SKM-1 treated with dmso at 0.1 percent for 144 hours (cell line): ENCODE data around the gene COL2A1.

Source experiments
- DNase-seq: peaks from one replicate; lab custom pipeline; 2025; ENCODE audit not compliant: unreplicated experiment; lab: John Stamatoyannopoulos, UW

Gene COL2A1

DNA sequence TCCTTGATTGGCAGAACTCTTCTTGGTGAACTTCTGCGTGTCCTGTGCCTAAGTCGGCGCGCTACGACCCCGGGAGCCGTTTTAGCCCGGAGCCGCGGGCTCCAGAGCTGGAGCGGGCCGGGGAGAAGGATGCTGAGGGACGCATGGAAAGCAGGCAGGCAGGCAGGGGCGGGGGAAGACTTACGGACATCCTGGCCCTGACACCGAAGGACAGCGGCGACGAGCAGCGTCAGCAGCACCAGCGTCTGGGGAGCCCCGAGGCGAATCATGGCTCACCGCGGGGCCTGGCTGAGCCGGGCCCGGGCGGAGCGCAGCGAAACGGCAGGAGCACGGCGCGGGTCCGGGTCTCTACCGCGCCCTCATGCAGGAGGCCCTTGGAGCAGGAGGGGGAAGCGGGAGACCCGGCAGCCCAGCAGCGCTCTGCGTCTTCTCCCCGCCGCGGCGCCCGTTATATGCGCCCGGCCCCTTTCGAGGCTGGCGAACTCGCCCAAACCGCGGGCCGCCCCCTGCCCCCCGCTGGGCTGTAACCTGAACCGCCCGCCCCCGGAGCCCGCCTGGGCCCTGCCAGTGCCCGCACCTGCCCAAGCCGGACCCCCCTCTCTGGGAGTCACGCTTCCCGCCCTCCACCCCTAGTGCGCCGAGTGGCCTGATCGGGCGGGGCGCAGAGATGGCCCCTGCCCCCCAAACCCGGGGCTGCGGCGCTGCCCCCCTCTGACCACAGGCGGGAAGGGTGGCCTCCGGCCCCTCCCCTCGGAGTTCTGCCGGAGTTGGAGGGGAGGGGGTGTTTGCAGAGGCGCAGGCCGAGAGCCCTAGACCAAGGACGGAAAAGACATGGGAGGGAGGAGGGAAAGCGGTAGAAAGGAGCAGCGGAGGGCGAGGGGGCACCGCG is at the start of gene COL2A1:
COL2A1 (minus strand) TSS at position 424 of the 889 bp plus-strand sequence; CDS start at position 269, 155 bp downstream.
- DNase-seq, result no peak

DNA sequence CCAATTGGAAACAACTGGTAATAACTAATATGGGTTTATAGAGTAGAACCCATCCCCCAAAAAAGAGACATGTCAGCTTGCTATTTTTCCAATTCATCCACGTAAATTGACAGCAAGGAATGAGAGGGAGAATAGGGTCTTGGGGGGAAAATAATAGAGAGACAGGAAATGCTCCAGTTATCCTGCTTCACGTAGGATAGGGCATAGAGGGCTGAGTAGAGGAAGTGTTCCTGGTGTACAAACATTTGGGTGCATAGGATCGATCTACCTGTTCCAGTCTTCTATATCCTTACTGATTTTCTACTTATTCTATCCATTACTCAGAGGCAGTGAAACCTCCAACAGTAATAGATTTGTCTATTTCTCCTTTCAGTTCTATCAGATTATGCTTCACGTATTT is 49.6 kb upstream of the COL2A1 start:
- DNase-seq, result no peak

DNA sequence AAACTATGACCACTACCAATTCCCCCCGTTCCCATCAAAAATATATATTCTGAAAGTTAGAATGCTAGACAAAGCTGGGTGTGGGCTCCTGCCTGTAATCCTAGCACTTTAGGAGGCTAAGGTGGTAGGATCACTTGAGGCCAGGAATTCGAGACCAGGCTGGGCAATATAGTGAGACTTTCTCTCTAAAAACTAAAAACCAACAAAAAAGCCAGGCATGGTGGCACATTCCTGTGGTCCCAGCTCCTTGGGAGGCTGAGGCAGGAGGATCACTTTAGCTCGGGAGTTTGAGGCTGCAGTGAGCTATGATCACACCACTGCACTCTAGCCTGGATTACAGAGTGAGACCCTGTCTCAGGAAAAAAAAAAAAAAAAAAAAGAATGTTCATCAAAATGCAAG is 48.8 kb upstream of the COL2A1 start:
- DNase-seq, result no peak

DNA sequence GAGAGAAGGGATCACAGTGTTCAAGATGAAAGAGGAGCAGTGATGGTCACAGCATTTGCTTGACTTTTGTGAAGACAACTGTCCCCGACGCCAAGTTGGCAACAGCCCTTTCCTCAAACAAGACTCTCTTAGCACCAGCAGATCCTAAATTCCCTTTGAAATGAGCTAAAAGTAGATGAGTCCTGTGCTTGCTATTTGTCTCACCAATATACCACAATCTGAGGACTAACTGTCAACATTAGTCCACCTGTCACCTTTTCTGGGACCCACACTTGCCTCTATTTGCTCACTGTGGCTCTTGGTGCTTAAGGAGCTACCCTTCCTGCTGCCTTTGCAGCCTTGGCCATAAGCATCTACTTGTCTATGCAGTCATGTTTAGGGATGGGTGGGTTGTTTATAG is 47.4 kb upstream of the COL2A1 start:
- no peak for DNase-seq

DNA sequence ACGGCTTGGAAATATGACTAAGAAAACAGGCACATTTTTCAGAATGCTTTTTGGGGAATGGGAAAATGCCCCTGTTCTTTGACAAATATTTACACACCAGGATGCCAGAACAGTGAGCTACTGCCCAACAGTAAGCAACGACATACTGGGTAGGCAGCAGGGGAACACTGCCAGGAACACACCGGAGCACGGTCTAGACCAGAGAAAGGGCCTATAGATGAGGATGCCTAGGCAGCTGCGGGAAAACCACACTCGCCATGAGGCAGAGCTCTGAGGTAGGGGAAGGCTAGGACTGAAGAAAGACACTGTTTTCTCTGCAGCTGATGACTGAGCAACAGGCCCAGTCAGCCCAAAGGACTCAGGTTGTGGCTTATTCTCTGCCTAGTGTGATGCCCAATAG is 45.9 kb upstream of the COL2A1 start:
- no peak for DNase-seq

DNA sequence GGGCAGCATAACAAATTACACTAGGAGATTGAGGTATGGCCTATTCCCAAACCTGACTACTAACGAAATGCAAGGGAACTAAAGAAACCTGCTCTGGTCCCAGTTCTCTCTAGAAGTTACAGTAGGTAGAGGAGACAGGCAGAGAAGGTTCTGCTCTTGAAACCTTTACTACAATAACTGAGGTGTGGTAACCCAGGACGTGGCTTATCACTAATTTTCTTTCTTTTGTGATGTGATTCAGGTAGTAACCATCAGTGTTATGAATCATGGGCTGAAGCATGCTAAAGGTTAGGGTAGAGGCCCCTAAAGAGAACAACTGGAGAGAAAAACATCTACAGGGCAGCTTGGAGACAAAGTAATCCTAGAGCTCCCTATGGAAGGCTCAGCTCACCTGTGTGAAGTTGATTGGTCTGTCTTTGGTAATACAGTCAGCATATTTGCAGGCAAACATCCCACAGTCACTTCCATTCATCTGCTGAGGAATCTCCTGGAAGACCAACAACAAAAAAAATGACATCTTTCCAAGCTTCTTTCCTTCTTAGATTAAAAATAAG is 41.8 kb upstream of the COL2A1 start:
- no peak for DNase-seq

DNA sequence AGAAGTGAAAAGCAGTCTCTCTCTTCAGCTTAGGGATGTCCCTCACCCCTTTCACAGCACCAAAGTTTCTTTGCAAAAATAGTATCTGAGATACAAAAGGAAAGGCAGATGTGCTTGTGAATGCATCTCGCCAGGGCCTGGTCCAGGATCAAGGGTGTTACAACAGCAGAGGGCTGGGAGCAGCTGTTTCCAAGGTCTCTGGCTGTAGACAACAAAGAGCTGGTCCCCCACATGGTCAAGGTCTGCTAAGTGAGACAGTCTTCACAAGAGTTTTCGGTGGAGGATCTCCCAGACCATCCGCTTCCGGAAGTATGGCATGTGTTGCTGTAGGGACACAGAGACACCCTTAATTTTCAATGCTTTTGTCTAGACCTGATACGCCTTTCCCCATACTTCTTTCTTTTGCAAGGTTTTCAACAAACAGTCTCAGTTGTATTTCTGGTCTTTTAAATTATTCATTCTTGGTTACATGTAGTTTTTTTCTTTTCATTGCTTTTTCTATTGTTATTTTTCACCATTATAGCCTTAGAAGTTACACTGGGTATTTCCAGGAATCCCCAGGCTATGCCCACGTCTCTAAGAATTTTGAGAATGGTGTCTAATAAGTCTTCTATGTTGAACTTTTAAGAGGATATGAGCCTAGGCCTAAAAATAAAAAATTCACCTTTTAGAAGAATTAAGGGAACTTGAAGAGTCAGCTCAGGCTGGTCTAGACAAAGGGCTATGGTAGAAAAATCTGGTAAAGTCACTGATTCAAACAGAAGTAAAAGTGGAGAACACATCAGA is 41.0 kb upstream of the COL2A1 start:
- DNase-seq, result no peak

DNA sequence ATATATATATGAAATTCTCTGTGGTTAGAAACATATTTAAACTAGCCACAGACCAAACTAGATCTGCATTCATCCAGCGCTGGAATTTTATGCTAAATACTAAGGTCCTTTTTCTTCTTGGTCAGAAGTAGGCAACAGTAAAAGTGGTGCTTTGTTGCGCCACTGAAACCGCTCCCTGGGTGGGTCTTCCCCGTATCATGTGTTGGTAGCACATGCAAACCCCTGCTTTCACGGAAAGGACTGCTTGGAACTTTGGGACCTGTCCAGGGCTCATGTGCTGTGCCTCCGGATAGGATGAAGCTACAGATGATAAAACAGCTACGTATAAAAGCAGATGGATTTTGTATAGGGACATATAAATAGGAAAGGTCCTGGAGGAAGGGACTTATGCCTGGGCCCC is 40.1 kb upstream of the COL2A1 start:
- DNase-seq, result no peak

DNA sequence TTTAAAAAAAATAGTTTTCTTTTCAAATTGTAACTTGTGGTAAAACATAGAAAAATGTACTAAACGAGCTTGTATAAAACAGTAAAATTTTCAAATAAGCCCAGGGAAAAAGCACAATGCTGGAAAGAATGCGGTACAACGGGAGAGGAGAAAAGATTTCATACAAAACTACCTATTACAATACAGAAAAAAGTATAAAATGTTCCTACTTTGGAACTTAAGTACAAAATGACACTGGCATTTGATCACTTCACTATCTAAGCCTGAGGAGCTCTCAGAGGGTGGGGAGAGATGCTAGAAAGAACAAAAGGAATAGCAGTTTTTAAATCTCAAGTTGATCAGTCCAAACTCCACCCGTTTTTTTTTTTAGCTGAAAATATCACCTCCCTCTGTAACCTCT is 39.5 kb upstream of the COL2A1 start:
- no peak for DNase-seq

DNA sequence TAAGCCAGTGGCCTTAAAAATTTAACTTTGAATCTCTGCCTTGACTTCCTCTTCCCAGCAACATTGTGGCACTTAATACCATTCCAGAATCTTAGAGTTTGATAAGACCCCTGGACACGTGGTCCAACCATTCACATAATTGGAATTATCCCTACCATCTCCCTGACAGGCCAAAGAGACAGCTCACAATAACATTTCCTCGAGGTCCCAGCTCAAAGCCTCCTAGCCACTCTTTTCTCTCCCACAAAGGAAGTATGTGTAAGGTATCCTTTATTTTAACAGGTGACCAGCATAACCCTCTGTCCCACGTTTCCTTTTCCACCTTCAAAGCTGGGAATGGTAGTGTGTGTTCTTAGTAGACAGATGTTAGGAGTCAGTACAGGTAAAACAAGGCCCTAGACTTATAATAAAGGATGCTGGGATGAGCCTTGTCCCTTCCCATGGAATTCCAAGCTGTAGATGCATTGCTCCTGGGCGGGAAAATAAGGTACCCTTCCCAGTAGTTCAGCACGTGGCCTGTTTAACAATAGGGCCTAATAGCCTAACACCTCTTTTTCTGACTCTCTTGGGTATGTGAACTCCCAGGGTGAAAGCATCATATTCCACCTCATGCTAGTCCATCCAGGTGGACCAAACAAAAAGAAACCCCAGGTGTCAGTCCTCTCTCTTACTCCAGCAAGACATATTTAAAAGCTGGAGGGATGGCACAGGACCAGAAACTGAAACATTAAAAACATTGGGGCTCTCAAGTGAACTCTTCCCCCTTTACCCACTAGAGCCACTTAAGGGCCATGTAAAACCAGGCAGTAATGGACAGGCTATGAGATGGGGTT is 37.5 kb upstream of the COL2A1 start:
- no peak for DNase-seq

DNA sequence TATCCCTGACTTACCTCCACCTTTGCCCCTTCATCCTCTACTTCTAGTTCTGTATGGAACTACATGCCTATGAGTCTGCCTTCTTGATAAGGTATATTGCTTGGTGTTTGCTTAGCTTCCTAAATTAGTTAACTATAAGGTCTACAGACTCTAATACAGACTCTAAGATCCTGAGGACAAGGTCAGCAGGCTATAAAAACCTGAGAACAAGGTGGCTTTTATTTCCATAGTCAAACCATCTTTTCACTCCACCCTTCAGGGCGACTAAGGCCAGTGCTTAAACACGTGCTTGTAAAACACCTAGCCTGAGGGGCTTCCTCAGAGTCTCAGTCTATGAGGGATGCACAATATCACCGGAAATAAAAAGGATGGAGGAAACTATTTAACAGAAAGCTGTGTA is 36.1 kb upstream of the COL2A1 start:
- no peak for DNase-seq

DNA sequence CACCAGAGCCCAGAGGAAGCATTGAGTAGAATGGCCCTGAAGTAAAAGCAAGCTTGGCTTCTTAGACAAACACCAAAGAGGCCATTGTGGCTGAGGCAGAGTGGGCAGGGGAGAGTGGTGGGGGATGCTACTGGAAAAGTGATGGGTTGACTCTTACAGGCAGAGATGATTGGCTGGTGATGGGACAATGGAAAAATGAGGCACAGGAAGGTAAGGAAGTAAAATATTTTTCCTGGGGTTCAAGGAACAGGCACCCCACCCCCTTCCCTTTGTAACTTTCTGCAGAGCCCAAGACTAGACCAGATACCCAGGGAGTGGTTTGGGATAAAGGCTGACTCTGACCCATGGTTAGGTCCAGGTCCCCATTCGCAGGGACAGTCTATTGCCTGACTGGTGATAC is 34.9 kb upstream of the COL2A1 start:
- no peak for DNase-seq

DNA sequence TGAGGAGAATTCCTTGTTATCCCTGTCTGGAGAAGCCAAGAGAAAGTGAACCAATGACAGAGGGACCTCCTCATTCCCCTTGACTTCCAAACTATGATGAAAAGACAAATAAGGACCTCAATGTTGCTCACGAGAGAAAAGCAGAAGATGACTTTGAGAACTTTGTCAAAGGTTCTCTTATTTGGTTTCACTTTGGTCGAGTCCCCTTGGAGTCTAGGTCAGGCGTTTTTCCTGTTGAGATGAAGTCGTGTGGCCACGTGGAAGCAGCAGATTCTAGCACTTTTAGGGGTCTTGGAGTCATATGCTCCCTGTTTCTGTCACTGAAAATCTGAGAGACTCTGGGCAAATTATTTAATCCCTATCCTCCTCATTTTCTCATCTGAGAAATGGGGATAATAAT is 33.8 kb upstream of the COL2A1 start:
- DNase-seq, result no peak

DNA sequence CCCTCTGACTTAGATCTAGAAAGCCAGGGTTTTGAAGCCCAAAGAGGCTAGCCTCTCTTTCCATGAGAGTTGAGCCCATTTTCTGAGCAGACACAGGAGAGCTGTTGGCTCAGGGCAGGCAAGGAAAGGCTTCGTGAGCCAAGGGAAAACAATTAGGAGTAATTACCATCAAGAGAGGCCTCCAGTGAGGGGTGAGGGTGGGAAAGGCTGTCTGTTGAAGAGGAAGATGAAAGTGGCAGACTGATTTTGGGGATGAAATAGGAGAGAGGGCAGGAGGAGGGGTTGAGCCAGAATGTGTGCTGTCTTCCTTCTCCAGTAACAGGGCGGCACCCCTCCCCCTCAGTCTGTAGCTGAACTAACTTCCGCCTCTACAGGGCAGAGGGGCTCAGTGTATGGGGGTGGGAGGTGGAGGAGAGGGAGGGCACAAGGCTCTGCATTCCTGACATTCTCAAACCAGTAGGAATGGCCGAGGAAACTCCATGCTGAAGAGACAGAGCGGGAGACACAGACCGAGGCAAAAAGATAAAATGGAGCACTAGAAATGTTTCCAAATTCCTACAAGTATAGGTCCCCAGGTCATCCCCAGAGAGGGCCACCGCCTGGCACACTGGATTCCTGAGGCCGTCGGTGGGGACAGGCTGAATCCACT is 33.1 kb upstream of the COL2A1 start:
- no peak for DNase-seq

DNA sequence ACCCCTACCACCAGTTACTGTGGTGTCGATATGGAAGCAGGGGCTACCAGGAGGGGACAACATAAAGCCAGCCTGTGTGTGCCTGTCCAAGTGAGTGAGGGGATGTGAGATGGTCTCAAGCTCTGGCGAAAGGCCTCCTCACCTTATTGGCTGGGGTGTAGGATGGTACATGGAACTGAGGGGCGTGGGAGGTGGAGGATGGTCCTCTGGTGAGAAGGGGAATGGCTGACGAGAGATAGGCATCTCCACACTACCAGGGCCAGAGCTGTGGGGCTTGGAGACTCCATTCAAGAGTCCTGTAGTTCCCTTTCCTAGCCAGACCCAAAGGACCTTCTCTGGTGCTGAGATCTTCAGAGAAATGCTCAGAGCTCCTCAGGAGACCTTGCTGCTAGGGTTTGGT is 32.5 kb upstream of the COL2A1 start:
- no peak for DNase-seq

DNA sequence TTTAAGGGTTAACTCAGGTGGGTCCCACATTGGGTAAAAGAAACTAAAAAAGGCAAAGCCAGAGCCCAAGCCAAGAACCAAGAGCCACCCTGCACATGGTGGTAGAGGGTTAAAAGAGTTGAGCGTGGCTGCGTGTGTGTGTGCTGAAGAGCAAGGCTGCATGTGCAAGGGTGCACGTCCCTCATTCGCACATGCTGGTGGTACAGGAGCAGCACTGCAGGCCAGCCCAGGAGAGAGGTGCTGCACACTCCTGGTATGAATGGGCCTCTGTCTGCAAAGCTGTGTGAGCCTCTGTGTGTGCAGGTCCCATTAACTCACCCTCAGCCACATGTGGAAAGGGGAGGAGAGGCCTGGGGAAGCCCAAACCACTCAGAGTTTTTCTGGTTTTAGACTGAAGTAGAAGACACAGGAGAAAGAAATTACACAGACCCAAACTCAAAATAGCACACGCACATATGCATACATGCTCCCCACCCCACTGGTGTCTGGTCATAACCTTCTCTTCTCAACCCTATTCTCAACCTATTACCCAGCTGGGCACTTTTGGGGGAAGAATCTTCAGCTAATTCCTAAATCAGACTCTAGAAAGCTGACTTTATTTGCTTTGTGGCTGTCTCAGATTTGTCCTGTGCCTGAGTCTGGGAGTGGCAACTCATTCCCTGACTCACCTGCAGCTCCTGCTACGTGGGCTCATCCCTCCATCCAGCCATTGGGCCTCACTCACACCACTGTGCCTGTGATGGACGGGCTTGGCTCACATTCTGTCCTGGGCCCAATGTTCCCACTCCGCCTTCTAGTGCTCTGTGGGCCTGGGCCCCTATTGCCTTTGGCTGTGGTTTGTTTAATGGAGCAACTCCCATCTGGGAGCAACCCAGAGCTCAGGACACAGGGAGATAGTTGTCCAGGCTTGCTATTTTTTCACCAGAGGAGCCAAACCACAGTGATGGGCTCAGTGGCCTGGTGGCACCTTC is 30.8 kb upstream of the COL2A1 start:
- DNase-seq, result no peak

DNA sequence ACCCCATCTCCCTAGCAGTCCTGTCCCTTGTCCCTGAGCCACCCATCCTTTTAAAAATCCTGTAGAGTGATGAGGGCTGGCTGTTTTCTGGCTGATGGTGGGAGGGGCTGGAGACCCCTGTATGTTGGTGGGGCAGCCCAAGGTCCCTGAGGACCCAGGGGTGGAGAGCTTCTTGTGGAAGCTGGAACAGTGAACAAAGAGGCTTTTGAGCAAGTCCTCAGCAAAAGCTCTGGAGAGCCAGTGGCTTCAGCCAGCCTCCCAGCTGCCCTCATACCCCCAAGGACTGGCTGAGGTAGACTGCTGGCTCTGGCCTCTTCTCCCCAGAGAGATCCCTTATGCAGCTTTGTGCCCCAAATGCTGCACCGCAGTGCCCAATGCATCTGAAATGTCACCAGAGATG is 29.2 kb upstream of the COL2A1 start:
- DNase-seq, result no peak

DNA sequence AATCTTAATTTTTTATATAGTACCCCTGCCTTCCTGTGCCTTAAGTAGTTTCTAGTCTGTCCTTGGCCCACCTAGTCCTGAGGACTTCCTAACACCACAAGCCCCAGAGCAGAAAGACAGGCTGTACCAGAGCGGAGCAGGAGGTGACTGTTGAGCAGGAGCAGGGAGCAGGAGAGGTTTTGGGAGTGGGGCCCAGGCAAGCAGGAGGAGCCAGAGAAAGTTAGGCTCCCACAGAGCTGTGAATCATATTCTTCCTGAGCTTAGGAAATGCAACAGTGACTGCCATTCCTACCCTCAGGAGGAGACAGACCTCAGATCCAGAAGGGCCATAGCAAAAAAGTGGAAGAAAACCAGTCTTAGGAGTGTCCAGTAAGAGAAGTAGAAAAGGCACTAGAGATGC is 28.3 kb upstream of the COL2A1 start:
- no peak for DNase-seq

DNA sequence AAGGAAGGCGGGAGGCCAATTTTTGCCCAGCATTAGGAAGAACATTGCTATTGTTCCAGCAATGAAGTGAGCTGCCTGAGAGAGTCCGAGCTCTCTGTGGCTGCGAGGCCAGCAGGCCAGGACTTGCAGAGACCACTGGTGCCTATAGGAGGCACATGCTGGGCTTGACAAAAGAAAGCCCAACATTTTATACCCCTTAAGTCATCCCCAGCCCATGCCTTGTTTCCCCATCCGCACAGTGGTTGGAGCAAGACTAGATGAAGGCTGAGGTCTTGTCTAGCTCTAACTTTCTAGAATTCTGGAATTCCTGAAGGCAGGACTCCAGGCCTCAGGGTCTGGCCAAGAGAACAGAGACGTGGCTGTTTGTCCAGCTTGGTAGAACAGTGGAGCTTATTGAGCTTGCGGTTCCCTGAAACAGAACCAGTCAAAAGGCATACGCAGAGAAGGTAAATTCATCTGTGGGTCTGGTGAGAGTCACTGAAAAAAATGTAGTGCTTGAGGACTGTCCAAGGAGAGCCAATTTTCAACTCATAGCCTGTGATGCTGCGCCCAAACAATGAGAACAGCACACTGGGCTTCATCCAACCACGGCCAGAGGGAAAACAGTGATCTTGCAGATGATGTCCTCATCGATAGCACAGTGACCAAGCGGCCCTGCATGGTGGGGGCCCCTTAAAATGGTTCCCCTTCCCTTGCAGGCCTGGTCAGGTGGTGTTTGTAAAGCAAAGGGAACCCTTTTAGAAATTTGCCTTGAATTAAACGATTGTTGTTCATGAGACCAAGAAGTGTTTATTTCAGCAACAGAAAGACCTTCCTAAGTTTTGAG is 27.1 kb upstream of the COL2A1 start:
- no peak for DNase-seq
